GM21528 (cell line): ENCODE data around the gene FERMT1.

Experiments
- ATAC-seq: cut with Tn5 transposase; IDR thresholded peaks from one replicate; pipeline ENCODE4 v1.9.1; 2021; ENCODE audit warnings: mild to moderate bottlenecking, moderate library complexity; ENCODE audit not compliant: unreplicated experiment, low FRiP score

The FERMT1 gene, protein sequence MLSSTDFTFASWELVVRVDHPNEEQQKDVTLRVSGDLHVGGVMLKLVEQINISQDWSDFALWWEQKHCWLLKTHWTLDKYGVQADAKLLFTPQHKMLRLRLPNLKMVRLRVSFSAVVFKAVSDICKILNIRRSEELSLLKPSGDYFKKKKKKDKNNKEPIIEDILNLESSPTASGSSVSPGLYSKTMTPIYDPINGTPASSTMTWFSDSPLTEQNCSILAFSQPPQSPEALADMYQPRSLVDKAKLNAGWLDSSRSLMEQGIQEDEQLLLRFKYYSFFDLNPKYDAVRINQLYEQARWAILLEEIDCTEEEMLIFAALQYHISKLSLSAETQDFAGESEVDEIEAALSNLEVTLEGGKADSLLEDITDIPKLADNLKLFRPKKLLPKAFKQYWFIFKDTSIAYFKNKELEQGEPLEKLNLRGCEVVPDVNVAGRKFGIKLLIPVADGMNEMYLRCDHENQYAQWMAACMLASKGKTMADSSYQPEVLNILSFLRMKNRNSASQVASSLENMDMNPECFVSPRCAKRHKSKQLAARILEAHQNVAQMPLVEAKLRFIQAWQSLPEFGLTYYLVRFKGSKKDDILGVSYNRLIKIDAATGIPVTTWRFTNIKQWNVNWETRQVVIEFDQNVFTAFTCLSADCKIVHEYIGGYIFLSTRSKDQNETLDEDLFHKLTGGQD

DNA sequence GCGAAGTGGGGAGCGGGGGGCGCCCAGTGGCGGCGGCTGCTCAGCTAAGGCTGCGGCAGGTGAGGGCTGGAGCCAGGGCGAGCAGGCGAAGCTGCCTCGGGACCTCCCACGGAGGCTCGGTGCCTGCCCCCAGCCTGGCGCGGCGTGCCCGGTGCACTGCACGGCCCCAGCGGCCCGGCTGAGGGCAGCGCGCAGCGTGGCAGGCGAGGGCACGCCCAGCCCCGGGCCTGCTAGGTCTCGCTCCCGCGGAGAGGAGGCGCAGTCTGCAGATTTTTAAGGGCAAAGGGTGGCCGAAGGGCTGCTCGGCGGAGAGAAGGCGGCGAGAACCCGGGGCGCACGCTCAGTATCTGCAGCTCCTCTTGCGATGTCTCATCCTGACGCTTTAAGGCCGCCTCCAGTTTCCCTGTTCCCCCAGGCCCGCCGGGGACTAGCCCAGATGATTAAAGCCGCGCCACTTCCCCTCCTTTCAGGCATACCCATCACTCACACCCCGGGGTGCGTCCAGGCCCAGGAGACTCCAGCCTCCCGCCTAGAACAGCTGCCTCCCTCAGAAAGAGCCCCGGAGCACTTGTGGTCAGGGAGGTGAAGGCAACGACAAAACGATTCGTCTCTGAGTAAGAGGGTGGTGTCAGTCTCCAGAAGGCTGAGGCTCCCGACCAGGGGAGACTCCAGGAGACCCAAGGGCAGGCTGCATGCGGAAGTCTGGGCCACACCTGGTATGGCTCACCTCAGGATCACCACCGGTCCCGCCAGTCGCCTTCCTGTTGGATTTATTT is at the start of gene FERMT1:
TSS of gene FERMT1 (minus strand) at position 158 of the 776 bp plus-strand sequence. CDS start 3,476 bp downstream, outside the sequence.
- no peak for ATAC-seq

DNA sequence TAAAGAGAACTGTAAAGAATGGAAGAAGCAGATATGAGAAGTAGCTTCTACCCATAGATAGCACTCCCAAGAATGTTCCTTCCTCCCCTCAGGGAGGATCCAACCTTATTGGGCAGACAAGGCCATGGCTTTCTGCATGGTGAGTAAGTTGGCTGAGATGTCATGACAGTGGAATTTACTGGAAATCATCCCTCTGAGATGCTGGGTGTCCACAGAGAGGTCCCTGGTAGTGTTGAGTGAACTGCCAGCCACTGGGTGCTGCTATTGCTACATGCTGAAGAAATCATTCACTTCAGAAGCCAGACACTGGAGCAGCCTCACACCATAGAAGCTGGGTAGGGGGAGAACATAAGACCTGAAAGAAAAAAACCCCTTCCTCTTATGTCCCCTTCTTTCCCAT is 46.4 kb upstream of the FERMT1 start:
- ATAC-seq: no peak

DNA sequence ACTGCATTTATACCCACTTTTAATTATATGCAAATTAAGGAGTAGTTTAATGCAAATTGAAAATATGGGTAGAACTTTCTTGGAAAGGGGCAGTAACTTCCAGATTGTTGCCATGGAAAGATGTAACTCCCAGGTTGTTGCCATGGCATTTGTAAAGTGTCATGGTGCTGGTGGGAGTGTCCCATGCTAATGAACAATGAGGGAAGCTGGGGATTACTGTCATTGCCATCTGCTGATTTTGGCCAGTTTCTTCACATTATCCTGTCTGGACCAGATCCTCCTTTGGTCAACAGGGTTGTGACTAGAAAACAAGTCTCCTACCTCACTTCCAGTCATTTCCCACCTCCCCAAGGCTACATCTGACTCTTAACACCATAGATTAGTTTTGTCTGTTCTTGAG is 45.4 kb upstream of the FERMT1 start:
- ATAC-seq: no peak

GRCh38 chr20:6165346-6165745 is 42.5 kb upstream of the FERMT1 start:
- no peak for ATAC-seq

DNA sequence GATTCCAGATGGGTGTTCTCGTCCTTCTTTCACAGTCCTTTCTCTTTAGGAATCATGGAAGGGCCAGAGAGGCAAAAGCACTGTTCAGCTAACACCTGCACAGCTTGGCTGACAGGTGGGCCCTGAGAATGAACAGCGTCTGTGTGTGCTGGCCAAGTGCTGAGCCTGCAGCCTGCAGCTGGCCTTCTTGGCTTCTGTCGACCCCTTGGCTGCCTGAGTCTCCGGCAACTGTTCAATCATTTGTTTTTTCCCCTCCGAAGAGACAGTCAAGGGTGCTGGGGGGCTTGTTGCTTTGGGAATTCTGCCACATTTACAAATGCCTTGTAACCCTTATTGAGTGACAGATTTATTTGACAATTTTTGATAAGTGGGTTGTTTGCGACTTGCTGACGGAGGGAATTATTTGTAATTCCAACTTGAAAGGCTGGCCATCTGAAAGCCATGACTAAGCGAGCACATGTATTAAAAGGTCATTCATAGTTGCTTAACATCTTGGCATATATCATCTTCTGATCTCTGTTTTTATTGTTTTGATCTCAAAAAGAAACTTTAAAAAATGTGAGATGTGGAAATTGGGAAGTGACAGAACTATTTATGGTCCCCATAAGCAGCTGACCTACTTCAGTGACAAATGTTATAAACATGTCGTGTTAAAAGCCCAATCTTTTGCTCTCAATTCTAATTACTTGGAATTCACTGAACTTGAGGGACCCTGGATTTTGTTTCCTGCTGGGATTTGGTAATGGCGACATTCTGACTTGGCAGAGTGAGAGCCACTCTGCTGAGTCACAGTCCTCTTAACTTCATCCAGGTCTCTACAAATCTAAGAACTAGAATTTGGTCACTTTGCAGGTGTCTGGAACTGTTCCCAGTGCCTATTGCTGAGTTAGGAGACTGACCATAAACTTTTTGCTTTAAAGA is 41.9 kb upstream of the FERMT1 start:
- ATAC-seq: no peak

DNA sequence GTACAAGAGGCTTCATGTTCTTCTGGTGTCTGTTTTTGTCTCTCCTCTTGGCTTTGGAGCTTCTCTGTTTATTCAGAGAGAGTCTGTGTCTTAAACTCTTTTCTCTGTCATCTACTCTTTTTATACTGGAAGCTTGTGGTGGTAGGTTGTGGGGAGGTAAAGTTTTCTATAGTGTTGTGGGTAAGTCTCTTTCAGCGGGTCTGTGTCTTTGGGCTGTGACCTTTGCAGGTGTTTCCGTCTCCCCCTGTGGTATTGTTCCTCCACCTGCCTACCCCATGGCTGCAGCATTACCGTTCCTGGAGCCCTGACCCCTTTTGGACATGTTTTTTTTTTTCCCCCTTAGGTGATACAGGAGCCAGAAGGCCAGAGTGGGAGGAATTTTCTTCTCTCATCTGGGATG is 37.9 kb upstream of the FERMT1 start:
- no peak for ATAC-seq

GRCh38 chr20:6157345-6157744 is 34.5 kb upstream of the FERMT1 start:
- no peak for ATAC-seq

DNA sequence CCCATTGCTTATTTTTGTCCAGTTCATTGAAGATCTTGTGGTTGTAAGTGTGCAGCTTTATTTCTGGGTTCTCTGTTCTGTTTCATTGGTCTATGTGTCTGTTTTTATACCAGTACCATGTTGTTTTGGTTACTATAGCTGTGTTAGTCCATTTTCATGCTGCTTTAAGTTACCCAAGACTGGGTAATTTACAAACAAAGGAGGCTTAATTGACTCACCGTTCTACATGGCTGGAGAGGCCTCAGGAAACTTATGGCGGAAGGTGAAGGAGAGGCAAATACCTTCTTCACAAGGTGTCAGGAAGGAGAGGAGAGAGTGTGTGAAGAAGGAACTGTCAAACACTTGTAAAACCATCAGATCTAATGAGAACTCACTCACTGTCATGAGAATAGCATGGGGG is 29.9 kb upstream of the FERMT1 start:
- no peak for ATAC-seq

DNA sequence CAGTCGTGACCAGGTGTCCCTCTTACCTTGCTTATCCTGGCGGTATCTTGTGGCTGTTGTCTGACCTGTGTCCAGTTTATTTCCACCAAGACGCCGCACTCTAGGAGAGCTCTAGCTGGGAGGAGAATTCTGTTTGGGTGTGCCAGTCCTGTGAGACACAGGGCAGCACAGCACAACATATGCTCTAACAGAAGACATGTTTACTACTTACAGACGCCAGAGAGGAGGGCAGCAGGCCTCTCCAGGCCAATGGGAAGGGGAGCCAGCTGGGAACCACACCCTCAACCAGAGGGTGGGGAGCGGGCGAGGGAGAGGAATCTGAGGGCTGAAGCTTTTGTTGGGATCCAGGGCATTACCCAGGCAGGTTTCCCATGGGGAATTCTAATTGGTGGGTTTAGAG is 25.2 kb upstream of the FERMT1 start:
- no peak for ATAC-seq

- ATAC-seq: no peak
Observed at GRCh38 chr20:6142348-6142993, 19.6 kb upstream of the FERMT1 start.

DNA sequence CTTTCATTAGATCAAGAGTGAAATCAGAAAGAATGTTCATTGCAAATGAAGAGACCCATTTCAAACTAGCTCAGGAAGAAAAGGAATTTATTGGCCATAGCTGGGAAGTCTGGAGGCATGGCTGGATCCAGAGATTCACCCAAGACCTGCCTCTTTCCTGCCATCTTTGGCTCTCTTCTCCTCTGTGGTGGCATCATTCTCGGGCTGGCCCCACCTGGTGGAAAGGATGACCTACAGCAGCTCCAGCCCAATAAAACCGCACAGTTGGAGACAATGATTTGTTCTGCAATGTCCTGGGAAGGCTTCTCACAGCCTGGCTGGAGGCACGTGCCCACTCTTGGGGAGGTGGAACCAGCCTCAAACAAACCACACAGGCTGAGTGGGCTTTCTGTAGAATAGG is 18.1 kb upstream of the FERMT1 start:
- ATAC-seq: no peak

GRCh38 chr20:6135347-6135746 is 12.5 kb upstream of the FERMT1 start:
- no peak for ATAC-seq

GRCh38 chr20:6134592-6134991 is 11.8 kb upstream of the FERMT1 start:
- no peak for ATAC-seq

GRCh38 chr20:6130045-6130444 is 7.2 kb upstream of the FERMT1 start:
- no peak for ATAC-seq

GRCh38 chr20:6127825-6128224 is 5.0 kb upstream of the FERMT1 start:
- no peak for ATAC-seq

GRCh38 chr20:6126846-6127245 is 4.0 kb upstream of the FERMT1 start:
- no peak for ATAC-seq

DNA sequence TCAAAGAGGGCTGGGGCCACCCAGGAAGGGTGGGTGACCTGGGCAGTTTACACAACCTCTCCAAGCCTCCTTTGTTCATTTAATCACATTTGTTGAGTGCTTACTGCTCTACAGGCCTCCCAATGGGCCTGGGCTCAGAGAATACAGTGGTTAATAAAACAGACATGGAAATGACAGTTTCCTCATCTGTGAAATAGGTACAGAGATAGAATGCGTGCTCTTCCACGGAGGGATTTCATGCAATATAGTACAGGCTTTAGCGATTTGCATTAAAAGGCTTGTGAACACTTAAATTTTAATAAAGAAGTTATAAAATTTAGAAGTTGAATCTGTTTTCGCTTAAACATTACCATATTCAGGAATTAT is 802 bp upstream of the FERMT1 start:
- no peak for ATAC-seq

DNA sequence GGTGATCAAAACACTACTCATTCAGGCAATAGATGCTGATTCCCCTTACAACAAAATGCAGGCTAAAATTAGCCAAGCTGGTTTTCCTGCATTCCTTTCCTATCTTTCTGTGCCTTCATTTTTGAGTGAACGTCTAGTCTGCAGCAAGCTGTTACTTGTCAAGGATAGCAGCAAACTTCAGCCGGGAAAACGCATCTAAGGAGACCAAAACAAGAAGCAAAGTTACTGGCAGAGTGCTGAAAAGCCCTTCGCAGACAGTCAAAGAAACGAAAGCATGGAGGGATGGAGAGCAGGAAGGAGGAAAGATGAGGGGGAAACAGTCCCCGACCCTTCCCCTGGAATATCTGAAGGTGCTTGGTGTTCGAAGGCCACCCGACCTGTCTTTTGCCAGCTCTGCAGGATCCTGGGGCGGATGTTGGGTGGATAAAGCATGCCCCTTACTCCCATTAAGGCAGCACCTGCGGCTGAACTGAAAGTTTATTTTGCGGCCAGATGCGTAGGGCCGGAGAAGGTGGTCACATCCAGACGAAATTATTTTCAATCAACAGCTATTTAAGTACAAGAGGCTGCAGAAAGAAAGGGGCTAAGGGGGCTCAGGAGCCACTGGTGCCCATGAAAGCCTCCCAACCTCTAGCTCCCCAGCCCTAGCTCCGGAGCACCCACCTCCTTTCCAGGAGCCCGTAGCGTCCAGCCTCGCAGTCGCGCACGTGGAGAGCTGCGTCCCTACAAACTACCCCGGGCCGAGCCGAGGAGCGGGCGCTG is 538 bp downstream of the FERMT1 start:
- ATAC-seq: no peak

- ATAC-seq: no peak
Observed at GRCh38 chr20:6121504-6121903, 1.3 kb downstream of the FERMT1 start.
